ENCODE results near the gene DNAAF6.

GRCh38 chrX:107227780-107228485 is 21.5 kb downstream of the DNAAF6 start:
- TF ChIP-seq CTCF (IDR thresholded peaks at IDR 0.05; ENCODE audit: low read depth, low read length) (no peak), POLR2A (IDR thresholded peaks at IDR 0.05; ENCODE audit: extremely low read depth, insufficient read length) (no peak), MAX (IDR thresholded peaks at IDR 0.05; ENCODE audit: low read depth, low read length) (no peak)

All from NB4 (cell line).